ENCODE data around the gene GJC1. TPM values are rescaled to one million over a fixed set of nuclear protein-coding genes. Genes with fewer than 3 reads are reported as not detected.
A peak's percentile ranks its signal among the peaks of the same experiment; 100 is the strongest.
"Not testable (repeated sequence)": the region's sequence is repeated elsewhere in the genome, so short reads cannot be mapped to it uniquely, and the experiment has no call there.

The GJC1 gene
- polyA plus RNA-seq, 2 of the 4 experiments (the other 2 are of a cell fraction), result 21.2 to 22.1 TPM

- TF ChIP-seq E2F6 (IDR thresholded peaks at IDR 0.05; ENCODE audit: borderline replicate concordance, low read depth) (no peak), CBX8 (IDR thresholded peaks at IDR 0.05) (no peak), GATA3 (IDR thresholded peaks at IDR 0.05; ENCODE audit: borderline replicate concordance) (no peak), EHF (CRISPR knock-in tag; IDR thresholded peaks at IDR 0.05) (no peak), EHMT2 (IDR thresholded peaks at IDR 0.05; ENCODE audit: low read depth) (no peak), MAZ (IDR thresholded peaks at IDR 0.05; ENCODE audit: borderline replicate concordance, low read depth, low read length) (no peak), RAD21 (conservative IDR thresholded peaks at IDR 0.05 in 1 of 2, IDR thresholded peaks at IDR 0.05 in 1 of 2) (no peak), RCOR1 (IDR thresholded peaks at IDR 0.05; ENCODE audit: low read depth, low read length) (no peak), PHF8 (IDR thresholded peaks at IDR 0.05; ENCODE audit: borderline replicate concordance, low read depth) (no peak), NR3C1 (IDR thresholded peaks at IDR 0.05) (no peak)
Measured at GRCh38 chr17:44757918-44758413, 72.1 kb downstream of the GJC1 start (continued).

GRCh38 chr17:44757045-44757917, 72.8 kb downstream of the GJC1 start:
- H3K27ac ChIP-seq, result no peak overlapping the region
- peak in 1 of 2 experiments; percentile 11; a peak in 3 of 6 replicates for ATAC-seq
- H3K9me3 ChIP-seq, result no peaks in the 10 kb centered on the region
- no peak overlapping the region for H3K4me3 ChIP-seq
- no peak for TF ChIP-seq EP300 (IDR thresholded peaks at IDR 0.05)
- TF ChIP-seq RNF2 (IDR thresholded peaks at IDR 0.05; ENCODE audit: borderline replicate concordance, low read depth), result no peak
- no peak for TF ChIP-seq MAX (IDR thresholded peaks at IDR 0.05)
- TF ChIP-seq TFCP2L1 (CRISPR knock-in tag; IDR thresholded peaks at IDR 0.05), result no peak
- TF ChIP-seq JUNB (IDR thresholded peaks at IDR 0.05), result no peak
- no peak for TF ChIP-seq BHLHE40 (IDR thresholded peaks at IDR 0.05; ENCODE audit: low read depth, low read length)
- TF ChIP-seq POLR2AphosphoS2 (conservative IDR thresholded peaks at IDR 0.05; ENCODE audit: low read length), result no peak
- CTCF ChIA-PET, result interaction anchor here (0.7 to 5.4 kb wide), 6 partner anchors 13 to 121 kb away, joined by 3 to 27 read pairs (median 10); no protein-coding TSS in a partner anchor
- H3K4me2 ChIP-seq, result no peak overlapping the region
- 83% methylated on average over 10 of the region's 10 CpGs for WGBS (ENCODE audit: missing lambda C conversion rate)
- no peak for DNase-seq (ENCODE audit: low read depth in 1 of 2, low spot score in 1 of 2)
- peaks cover 10% of the 10 kb centered on the region; the same call in 1 of the 3 replicates for H3K4me1 ChIP-seq
- POLR2A ChIA-PET, result no interaction called here
- no peak for FAIRE-seq

- POLR2A ChIA-PET, result interaction anchor here (0.6 kb wide), 1 partner anchor 524 kb away, joined by 4 read pairs; no protein-coding TSS in a partner anchor
- not testable (repeated sequence) for H3K4me3 ChIP-seq; DNase-seq (ENCODE audit: low read depth in 1 of 2, low spot score in 1 of 2); FAIRE-seq; H3K4me2 ChIP-seq; H3K9me3 ChIP-seq; ATAC-seq; H3K27ac ChIP-seq
- H3K4me1 ChIP-seq, result peaks cover 10% of the 10 kb centered on the region; the same call in 1 of the 3 replicates
- 86% methylated on average over 5 of the region's 5 CpGs for WGBS (ENCODE audit: missing lambda C conversion rate)
- CTCF ChIA-PET, result interaction anchor here (0.5 to 4.1 kb wide), 6 partner anchors 16 to 1644 kb away, joined by 3 to 17 read pairs (median 4); no protein-coding TSS in a partner anchor
Measured at GRCh38 chr17:44755180-44755579, 74.9 kb downstream of the GJC1 start.

- Histone ChIP-seq H3K9me3 (no peaks in the 10 kb centered on the region), H3K27ac (no peak overlapping the region), H3K4me2 (no peak overlapping the region), H3K4me1 (peaks cover 3% of the 10 kb centered on the region; the same call in 1 of the 3 replicates), H3K4me3 (no peak overlapping the region)
- ChIA-PET CTCF (interaction anchor here (0.6 to 4.1 kb wide), 6 partner anchors 9 to 156 kb away, joined by 3 to 17 read pairs (median 4); no protein-coding TSS in a partner anchor), POLR2A (no interaction called here)
- FAIRE-seq (no peak), DNase-seq (ENCODE audit: low read depth in 1 of 2, low spot score in 1 of 2) (no peak), ATAC-seq (no peak; a peak in 1 of 6 replicates)
- WGBS (ENCODE audit: missing lambda C conversion rate), result 83% methylated on average over 7 of the region's 7 CpGs
- TF ChIP-seq FOSL2 (IDR thresholded peaks at IDR 0.05), result no peak
- TF ChIP-seq FOSL2 (CRISPR knock-in tag; IDR thresholded peaks at IDR 0.05), result no peak
- TF ChIP-seq CBX2 (IDR thresholded peaks at IDR 0.05; ENCODE audit: borderline replicate concordance, low read depth), result no peak
- TF ChIP-seq ZNF302 (CRISPR knock-in tag; IDR thresholded peaks at IDR 0.05), result no peak
- no peak for TF ChIP-seq HOXB5 (CRISPR knock-in tag; IDR thresholded peaks at IDR 0.05)
- no peak for TF ChIP-seq HEYL (CRISPR knock-in tag; IDR thresholded peaks at IDR 0.05)
- TF ChIP-seq ZSCAN20 (CRISPR knock-in tag; IDR thresholded peaks at IDR 0.05), result no peak
- TF ChIP-seq RCOR1 (IDR thresholded peaks at IDR 0.05; ENCODE audit: low read depth, low read length), result no peak
- TF ChIP-seq USF2 (IDR thresholded peaks at IDR 0.05), result no peak
- no peak for TF ChIP-seq NFE2L2 (conservative IDR thresholded peaks at IDR 0.05; ENCODE audit: low read length)
- no peak for TF ChIP-seq SMC3 (IDR thresholded peaks at IDR 0.05)
- no peak for TF ChIP-seq RNF2 (IDR thresholded peaks at IDR 0.05; ENCODE audit: borderline replicate concordance, low read depth)
- TF ChIP-seq JUNB (IDR thresholded peaks at IDR 0.05), result no peak
Measured at GRCh38 chr17:44754276-44754675, 75.8 kb downstream of the GJC1 start.
